Measurements from ENCODE around the gene SP7. TPM values are rescaled to one million over a fixed set of nuclear protein-coding genes. Genes with fewer than 3 reads are reported as not detected.

The SP7 gene
- total RNA-seq: 0.07 TPM in 1 of 2 replicates, not detected in the other
- long read RNA-seq: 0 reads

DNA sequence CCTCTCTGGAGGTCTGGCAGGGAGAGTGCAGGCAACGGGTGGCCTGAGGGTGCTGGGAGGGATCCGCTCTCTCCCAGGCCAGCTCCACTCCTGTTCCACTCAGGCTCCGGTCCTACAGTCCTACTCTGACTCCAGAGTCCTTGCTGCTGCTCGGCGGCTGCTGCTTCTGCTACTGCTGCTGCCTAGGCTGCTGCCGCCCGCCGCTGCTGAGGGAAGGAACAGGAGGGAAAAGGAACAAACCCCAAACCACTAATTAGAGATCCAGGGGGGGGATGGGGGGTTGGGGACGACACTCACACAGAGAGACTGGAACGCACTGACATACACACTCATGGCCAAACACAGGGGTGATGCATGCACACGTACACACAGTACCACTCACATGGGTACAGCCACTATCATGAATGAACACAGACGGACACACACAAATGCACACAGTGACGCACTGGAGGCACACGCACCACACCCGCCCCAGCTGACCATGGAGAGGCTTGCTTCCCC, at the start of gene SP7:
Gene SP7 (minus strand): TSS at position 174 of the 501 bp plus-strand sequence. CDS start 708 bp downstream, outside the sequence.
- Mint-ChIP-seq H3K9me3 (no peaks in the 10 kb centered on the region), H3K27ac (ENCODE audit: unreplicated experiment) (no peak within 1 kb of the TSS), H3K36me3 (ENCODE audit: low read depth) (no peaks in the 10 kb centered on the region), H3K27me3 (ENCODE audit: low read depth) (peaks cover 15% of the 10 kb centered on the region), H3K4me3 (no peak within 1 kb of the TSS), H3K4me1 (peaks cover 5% of the 10 kb centered on the region)
- no peak for DNase-seq (ENCODE audit: low read depth, low spot score)
- TF ChIP-seq, protein P1, sequence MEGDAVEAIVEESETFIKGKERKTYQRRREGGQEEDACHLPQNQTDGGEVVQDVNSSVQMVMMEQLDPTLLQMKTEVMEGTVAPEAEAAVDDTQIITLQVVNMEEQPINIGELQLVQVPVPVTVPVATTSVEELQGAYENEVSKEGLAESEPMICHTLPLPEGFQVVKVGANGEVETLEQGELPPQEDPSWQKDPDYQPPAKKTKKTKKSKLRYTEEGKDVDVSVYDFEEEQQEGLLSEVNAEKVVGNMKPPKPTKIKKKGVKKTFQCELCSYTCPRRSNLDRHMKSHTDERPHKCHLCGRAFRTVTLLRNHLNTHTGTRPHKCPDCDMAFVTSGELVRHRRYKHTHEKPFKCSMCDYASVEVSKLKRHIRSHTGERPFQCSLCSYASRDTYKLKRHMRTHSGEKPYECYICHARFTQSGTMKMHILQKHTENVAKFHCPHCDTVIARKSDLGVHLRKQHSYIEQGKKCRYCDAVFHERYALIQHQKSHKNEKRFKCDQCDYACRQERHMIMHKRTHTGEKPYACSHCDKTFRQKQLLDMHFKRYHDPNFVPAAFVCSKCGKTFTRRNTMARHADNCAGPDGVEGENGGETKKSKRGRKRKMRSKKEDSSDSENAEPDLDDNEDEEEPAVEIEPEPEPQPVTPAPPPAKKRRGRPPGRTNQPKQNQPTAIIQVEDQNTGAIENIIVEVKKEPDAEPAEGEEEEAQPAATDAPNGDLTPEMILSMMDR (conservative IDR thresholded peaks at IDR 0.05): no peak

GRCh38 chr12:53383258-53383657, 47.1 kb upstream of the SP7 start:
- Mint-ChIP-seq H3K9me3 (no peaks in the 10 kb centered on the region), H3K27ac (ENCODE audit: unreplicated experiment) (no peak overlapping the region), H3K27me3 (ENCODE audit: low read depth) (no peaks in the 10 kb centered on the region), H3K4me3 (peak overlapping the region; percentile 97), H3K36me3 (ENCODE audit: low read depth) (peaks cover 13% of the 10 kb centered on the region), H3K4me1 (peaks cover 46% of the 10 kb centered on the region)
- TF ChIP-seq, protein P1 (conservative IDR thresholded peaks at IDR 0.05): no peak
- no peak for DNase-seq (ENCODE audit: low read depth, low spot score)

- Mint-ChIP-seq H3K4me1 (peaks cover 36% of the 10 kb centered on the region), H3K27me3 (ENCODE audit: low read depth) (no peaks in the 10 kb centered on the region), H3K9me3 (no peaks in the 10 kb centered on the region), H3K4me3 (peak overlapping the region; percentile 97), H3K27ac (ENCODE audit: unreplicated experiment) (peak overlapping the region; percentile 7), H3K36me3 (ENCODE audit: low read depth) (peaks cover 13% of the 10 kb centered on the region)
- peak; percentile 22 for DNase-seq (ENCODE audit: low read depth, low spot score)
- TF ChIP-seq, protein P1 (conservative IDR thresholded peaks at IDR 0.05): peak; percentile 59
Observed at GRCh38 chr12:53381731-53382630, 45.8 kb upstream of the SP7 start.

GRCh38 chr12:53380794-53381730, 44.9 kb upstream of the SP7 start:
- H3K4me1 Mint-ChIP-seq: peaks cover 33% of the 10 kb centered on the region
- H3K27me3 Mint-ChIP-seq (ENCODE audit: low read depth): no peaks in the 10 kb centered on the region
- peaks cover 11% of the 10 kb centered on the region for H3K36me3 Mint-ChIP-seq (ENCODE audit: low read depth)
- H3K27ac Mint-ChIP-seq (ENCODE audit: unreplicated experiment): peak overlapping the region; percentile 19
- peak overlapping the region; percentile 97 for H3K4me3 Mint-ChIP-seq
- DNase-seq (ENCODE audit: low read depth, low spot score): no peak
- H3K9me3 Mint-ChIP-seq: no peaks in the 10 kb centered on the region
- TF ChIP-seq, protein P1 (conservative IDR thresholded peaks at IDR 0.05): no peak

DNA sequence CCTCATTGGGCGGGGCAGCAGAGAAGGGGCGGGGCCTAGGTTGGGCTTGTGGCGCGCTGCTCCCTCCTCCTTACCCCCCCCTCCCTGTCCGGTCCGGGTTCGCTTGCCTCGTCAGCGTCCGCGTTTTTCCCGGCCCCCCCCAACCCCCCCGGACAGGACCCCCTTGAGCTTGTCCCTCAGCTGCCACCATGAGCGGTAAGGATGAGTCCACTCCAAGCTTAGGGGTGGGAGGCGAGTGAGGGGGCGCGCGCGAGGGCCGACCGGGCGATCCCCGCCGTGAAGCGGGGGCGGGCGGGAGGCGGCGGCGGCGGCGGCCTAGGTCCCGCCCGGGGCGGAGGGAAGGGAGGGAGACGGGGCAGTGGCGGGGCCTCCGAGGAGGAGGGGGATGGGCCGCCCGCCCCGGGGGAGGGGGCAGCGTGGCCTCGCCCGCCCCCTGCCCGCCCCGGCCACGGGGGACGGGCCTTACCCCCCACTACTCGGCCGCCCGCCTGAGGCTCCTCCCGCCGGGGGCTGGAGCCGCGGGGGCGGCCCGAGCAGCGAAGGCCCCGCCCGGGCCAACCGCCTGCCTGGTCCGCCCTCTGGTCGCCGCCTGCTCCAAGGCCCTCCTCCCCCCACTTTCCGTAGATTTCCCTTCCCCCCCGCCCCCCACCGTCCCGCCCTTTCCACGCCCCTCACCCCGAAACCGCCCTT, 44.1 kb upstream of the SP7 start, which contains the start of gene SP1:
Gene SP1 (plus strand): TSS at position 73 of the 690 bp plus-strand sequence. CDS start 116 bp downstream, at position 189.
- TF ChIP-seq, protein P1 (conservative IDR thresholded peaks at IDR 0.05): no peak
- peak within 1 kb of the TSS; percentile 97 for H3K4me3 Mint-ChIP-seq
- H3K27ac Mint-ChIP-seq (ENCODE audit: unreplicated experiment): peak within 1 kb of the TSS; percentile 19
- DNase-seq (ENCODE audit: low read depth, low spot score): peak; percentile 63
- H3K9me3 Mint-ChIP-seq: no peaks in the 10 kb centered on the region
- H3K36me3 Mint-ChIP-seq (ENCODE audit: low read depth): peaks cover 8% of the 10 kb centered on the region
- H3K27me3 Mint-ChIP-seq (ENCODE audit: low read depth): no peaks in the 10 kb centered on the region
- peaks cover 31% of the 10 kb centered on the region for H3K4me1 Mint-ChIP-seq
